Left renal pelvis (tissue), 4 donors: Measurements from ENCODE around the gene PRRT3. TPM values are rescaled to one million over a fixed set of nuclear protein-coding genes. Genes with fewer than 3 reads are reported as not detected.

ENCODE experiments used
- DNase-seq, 4 donors: peaks; one replicate each; pipeline ENCODE4 v3.0.0-alpha.2; 2013; ENCODE audit warnings: low read depth in 4 of 4, low spot score in 3 of 4
- polyA plus RNA-seq, 4 donors: library from polyadenylated mRNA; unstranded; fragments of 120-200 nt; gene quantifications; one replicate each; pipeline ENCODE4 v1.2.1, GENCODE V29; 2013; ENCODE audit not compliant: insufficient read length in 4 of 4

PRRT3 gene
- polyA plus RNA-seq, 4 donors = 3.2 to 5.6 (median 3.6) TPM

GRCh38 chr3:9928158-9928557 is 24.1 kb downstream of the PRRT3 start:
- DNase-seq = no peak

- DNase-seq = no peak
Observed at GRCh38 chr3:9918261-9919038, 33.8 kb downstream of the PRRT3 start.

- DNase-seq = no peak
Observed at GRCh38 chr3:9917820-9918219, 34.4 kb downstream of the PRRT3 start.

- peak in 2 of 4 donors; percentile 66 to 67 for DNase-seq
Observed at GRCh38 chr3:9916734-9917680, 35.2 kb downstream of the PRRT3 start, which contains the start of gene IL17RC. TSS of gene IL17RC (plus strand) at chr3:9917098. CDS start at chr3:9917316, 218 bp downstream.

GRCh38 chr3:9916346-9916733 is 35.9 kb downstream of the PRRT3 start:
- no peak for DNase-seq

- DNase-seq = peak in 1 of 4 donors; percentile 50
Observed at GRCh38 chr3:9915254-9916141, 36.7 kb downstream of the PRRT3 start.

GRCh38 chr3:9914559-9915253 is 37.5 kb downstream of the PRRT3 start:
- DNase-seq = no peak

- DNase-seq = no peak
Observed at GRCh38 chr3:9914011-9914410, 38.2 kb downstream of the PRRT3 start.

GRCh38 chr3:9913601-9914000 is 38.6 kb downstream of the PRRT3 start:
- no peak for DNase-seq

GRCh38 chr3:9912294-9912935 is 39.8 kb downstream of the PRRT3 start:
- DNase-seq = no peak

- no peak for DNase-seq
Observed at GRCh38 chr3:9911863-9912262, 40.3 kb downstream of the PRRT3 start.

GRCh38 chr3:9909221-9910013 is 42.8 kb downstream of the PRRT3 start:
- no peak for DNase-seq

GRCh38 chr3:9908286-9908685 is 43.9 kb downstream of the PRRT3 start:
- DNase-seq = no peak

- DNase-seq = no peak
Observed at GRCh38 chr3:9906480-9906879, 45.7 kb downstream of the PRRT3 start.

- no peak for DNase-seq
Observed at GRCh38 chr3:9903904-9904303, 48.3 kb downstream of the PRRT3 start.

GRCh38 chr3:9903238-9903624 is 49.0 kb downstream of the PRRT3 start:
- DNase-seq = no peak

GRCh38 chr3:9902372-9903237 is 49.6 kb downstream of the PRRT3 start, which contains the start of gene IL17RE:
TSS of gene IL17RE (plus strand) at chr3:9902848. CDS start at chr3:9902933, 85 bp downstream.
- no peak for DNase-seq

- DNase-seq = no peak
Observed at GRCh38 chr3:9901967-9902366, 50.2 kb downstream of the PRRT3 start.
